H1 (cell line): ENCODE data around the gene CFP. TPM values are rescaled to one million over a fixed set of nuclear protein-coding genes. Genes with fewer than 3 reads are reported as not detected.
A peak's percentile ranks its signal among the peaks of the same experiment; 100 is the strongest.

ENCODE experiments used
- CHD2 ChIP-seq: IDR thresholded peaks from 2 replicates; pipeline ENCODE4 v1.6.1; 2012; ENCODE audit warnings: low read length, improper control_type of control experiment
- JUND ChIP-seq: IDR thresholded peaks from 2 replicates; pipeline ENCODE4 v1.6.1; 2011; ENCODE audit warnings: mild to moderate bottlenecking, improper control_type of control experiment, low read length
- KDM1A ChIP-seq: fragments of 200-600, 300-600 bp; sonication (generic); IDR thresholded peaks from 2 replicates; pipeline ENCODE4 v1.7.1; 2016; ENCODE audit warnings: mild to moderate bottlenecking, low read length, borderline replicate concordance
- POLR2AphosphoS5 ChIP-seq: IDR thresholded peaks from 2 replicates; pipeline ENCODE4 v1.6.1; 2011; ENCODE audit warnings: low read depth, low read length
- polyA plus RNA-seq, 7 experiments: library from polyadenylated mRNA; depleted of rRNA in 3 of 7; stranded (reverse) in 5 of 7; unstranded in 2 of 7; fragments of >200 nt in 5 of 7; fragments of 200-250 nt in 2 of 7; gene quantifications; 1 replicate in 5 of 7; 2 replicates in 1 of 7; 4 replicates in 1 of 7; pipeline versions ENCODE4 v1.2.1 to v1.2.3, GENCODE V29; 2011 to 2013; ENCODE audit warnings: missing spikeins in 2 of 7, mixed read lengths in 2 of 7
- total RNA-seq: library from RNA; stranded (reverse); fragmentation: NEBNext Ultra II Directional; extraction: Animal tissue kit (Norgen Biotek cat#: 25700); gene quantifications from 2 replicates; pipeline ENCODE4 v1.2.1, GENCODE V29; 2021
- TF ChIP-seq, protein P1 (sequence below): fragments of 300-600 bp; sonication (generic); IDR thresholded peaks from 2 replicates; pipeline ENCODE4 v1.7.1; 2012; ENCODE audit warnings: low read length, moderate library complexity, mild to moderate bottlenecking, inconsistent platforms; ENCODE audit not compliant: insufficient replicate concordance
- TF ChIP-seq, protein P2 (sequence below): IDR thresholded peaks from 2 replicates; pipeline ENCODE4 v1.6.1; 2011; ENCODE audit warnings: low read depth, mild to moderate bottlenecking, low read length; ENCODE audit not compliant: insufficient read depth
- TF ChIP-seq, protein P3 (sequence below), 3 experiments: IDR thresholded peaks; 1 replicate in 2 of 3; 2 replicates in 1 of 3; pipeline versions ENCODE4 v1.5.1 to v1.6.1; 2011; ENCODE audit warnings: low read length in 3 of 3, mild to moderate bottlenecking in 3 of 3, inconsistent platforms in 2 of 3, low read depth in 1 of 3, moderate library complexity in 1 of 3; ENCODE audit not compliant: insufficient read depth in 1 of 3; ENCODE audit errors: control extremely low read depth in 1 of 3

CFP gene
- total and polyA plus RNA-seq, 2 of the 8 experiments (the other 6 are each of a cell fraction or from before 2014, with no cell fraction given): 0.76 to 2.2 TPM

DNA sequence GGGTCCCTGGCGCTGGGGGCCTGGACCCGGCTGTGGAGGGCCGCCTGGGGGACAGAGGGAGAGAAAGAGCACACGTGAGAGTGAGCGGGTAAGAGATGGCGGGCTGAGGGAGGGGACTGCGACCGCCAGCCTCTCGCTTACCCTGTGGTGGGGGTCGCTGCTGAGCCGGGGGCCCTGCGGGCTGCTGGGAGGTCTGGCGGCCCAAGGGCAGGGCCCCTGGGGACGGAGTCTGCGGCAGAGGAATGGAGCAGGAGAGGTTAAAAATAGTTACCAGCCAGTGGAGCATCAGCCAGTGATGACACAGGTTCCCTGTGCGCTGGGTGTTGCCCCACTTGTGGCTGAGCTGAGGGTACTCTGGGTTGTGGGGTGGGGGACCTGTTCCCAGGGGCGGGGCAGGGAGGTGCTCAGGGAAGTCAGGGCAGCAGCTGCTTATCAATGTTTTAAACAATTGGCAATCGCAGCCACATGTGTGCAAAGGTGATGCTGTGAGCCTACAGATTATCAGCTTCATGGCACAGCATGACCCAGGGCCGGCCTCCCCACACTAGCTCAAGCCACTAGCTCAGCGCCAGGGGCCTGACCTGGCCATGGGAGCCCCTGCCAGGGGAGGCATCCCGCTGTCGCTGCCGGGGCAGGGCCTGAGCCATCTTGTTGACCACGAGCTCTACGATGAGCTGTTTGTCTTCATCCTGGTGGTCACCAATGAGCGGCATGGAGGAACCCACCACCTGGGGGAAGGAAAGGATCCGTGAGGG is 55.0 kb downstream of the CFP start (continued):
- TF ChIP-seq, protein P1, sequence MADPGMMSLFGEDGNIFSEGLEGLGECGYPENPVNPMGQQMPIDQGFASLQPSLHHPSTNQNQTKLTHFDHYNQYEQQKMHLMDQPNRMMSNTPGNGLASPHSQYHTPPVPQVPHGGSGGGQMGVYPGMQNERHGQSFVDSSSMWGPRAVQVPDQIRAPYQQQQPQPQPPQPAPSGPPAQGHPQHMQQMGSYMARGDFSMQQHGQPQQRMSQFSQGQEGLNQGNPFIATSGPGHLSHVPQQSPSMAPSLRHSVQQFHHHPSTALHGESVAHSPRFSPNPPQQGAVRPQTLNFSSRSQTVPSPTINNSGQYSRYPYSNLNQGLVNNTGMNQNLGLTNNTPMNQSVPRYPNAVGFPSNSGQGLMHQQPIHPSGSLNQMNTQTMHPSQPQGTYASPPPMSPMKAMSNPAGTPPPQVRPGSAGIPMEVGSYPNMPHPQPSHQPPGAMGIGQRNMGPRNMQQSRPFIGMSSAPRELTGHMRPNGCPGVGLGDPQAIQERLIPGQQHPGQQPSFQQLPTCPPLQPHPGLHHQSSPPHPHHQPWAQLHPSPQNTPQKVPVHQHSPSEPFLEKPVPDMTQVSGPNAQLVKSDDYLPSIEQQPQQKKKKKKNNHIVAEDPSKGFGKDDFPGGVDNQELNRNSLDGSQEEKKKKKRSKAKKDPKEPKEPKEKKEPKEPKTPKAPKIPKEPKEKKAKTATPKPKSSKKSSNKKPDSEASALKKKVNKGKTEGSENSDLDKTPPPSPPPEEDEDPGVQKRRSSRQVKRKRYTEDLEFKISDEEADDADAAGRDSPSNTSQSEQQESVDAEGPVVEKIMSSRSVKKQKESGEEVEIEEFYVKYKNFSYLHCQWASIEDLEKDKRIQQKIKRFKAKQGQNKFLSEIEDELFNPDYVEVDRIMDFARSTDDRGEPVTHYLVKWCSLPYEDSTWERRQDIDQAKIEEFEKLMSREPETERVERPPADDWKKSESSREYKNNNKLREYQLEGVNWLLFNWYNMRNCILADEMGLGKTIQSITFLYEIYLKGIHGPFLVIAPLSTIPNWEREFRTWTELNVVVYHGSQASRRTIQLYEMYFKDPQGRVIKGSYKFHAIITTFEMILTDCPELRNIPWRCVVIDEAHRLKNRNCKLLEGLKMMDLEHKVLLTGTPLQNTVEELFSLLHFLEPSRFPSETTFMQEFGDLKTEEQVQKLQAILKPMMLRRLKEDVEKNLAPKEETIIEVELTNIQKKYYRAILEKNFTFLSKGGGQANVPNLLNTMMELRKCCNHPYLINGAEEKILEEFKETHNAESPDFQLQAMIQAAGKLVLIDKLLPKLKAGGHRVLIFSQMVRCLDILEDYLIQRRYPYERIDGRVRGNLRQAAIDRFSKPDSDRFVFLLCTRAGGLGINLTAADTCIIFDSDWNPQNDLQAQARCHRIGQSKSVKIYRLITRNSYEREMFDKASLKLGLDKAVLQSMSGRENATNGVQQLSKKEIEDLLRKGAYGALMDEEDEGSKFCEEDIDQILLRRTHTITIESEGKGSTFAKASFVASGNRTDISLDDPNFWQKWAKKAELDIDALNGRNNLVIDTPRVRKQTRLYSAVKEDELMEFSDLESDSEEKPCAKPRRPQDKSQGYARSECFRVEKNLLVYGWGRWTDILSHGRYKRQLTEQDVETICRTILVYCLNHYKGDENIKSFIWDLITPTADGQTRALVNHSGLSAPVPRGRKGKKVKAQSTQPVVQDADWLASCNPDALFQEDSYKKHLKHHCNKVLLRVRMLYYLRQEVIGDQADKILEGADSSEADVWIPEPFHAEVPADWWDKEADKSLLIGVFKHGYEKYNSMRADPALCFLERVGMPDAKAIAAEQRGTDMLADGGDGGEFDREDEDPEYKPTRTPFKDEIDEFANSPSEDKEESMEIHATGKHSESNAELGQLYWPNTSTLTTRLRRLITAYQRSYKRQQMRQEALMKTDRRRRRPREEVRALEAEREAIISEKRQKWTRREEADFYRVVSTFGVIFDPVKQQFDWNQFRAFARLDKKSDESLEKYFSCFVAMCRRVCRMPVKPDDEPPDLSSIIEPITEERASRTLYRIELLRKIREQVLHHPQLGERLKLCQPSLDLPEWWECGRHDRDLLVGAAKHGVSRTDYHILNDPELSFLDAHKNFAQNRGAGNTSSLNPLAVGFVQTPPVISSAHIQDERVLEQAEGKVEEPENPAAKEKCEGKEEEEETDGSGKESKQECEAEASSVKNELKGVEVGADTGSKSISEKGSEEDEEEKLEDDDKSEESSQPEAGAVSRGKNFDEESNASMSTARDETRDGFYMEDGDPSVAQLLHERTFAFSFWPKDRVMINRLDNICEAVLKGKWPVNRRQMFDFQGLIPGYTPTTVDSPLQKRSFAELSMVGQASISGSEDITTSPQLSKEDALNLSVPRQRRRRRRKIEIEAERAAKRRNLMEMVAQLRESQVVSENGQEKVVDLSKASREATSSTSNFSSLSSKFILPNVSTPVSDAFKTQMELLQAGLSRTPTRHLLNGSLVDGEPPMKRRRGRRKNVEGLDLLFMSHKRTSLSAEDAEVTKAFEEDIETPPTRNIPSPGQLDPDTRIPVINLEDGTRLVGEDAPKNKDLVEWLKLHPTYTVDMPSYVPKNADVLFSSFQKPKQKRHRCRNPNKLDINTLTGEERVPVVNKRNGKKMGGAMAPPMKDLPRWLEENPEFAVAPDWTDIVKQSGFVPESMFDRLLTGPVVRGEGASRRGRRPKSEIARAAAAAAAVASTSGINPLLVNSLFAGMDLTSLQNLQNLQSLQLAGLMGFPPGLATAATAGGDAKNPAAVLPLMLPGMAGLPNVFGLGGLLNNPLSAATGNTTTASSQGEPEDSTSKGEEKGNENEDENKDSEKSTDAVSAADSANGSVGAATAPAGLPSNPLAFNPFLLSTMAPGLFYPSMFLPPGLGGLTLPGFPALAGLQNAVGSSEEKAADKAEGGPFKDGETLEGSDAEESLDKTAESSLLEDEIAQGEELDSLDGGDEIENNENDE: no peak
- TF ChIP-seq CHD2 (no peak), JUND (no peak), POLR2AphosphoS5 (0 out of 2 replicates have a peak, but pooled peaks have one; percentile 8), KDM1A (no peak)
- TF ChIP-seq, protein P2, sequence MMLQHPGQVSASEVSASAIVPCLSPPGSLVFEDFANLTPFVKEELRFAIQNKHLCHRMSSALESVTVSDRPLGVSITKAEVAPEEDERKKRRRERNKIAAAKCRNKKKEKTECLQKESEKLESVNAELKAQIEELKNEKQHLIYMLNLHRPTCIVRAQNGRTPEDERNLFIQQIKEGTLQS: no peak
- TF ChIP-seq, protein P3, sequence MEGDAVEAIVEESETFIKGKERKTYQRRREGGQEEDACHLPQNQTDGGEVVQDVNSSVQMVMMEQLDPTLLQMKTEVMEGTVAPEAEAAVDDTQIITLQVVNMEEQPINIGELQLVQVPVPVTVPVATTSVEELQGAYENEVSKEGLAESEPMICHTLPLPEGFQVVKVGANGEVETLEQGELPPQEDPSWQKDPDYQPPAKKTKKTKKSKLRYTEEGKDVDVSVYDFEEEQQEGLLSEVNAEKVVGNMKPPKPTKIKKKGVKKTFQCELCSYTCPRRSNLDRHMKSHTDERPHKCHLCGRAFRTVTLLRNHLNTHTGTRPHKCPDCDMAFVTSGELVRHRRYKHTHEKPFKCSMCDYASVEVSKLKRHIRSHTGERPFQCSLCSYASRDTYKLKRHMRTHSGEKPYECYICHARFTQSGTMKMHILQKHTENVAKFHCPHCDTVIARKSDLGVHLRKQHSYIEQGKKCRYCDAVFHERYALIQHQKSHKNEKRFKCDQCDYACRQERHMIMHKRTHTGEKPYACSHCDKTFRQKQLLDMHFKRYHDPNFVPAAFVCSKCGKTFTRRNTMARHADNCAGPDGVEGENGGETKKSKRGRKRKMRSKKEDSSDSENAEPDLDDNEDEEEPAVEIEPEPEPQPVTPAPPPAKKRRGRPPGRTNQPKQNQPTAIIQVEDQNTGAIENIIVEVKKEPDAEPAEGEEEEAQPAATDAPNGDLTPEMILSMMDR (IDR thresholded peaks at IDR 0.05; ENCODE audit: control extremely low read depth in 1 of 3, insufficient read depth in 1 of 3, low read depth in 1 of 3, low read length in 3 of 3): no peak
